Gastroesophageal sphincter (tissue), 3 donors: ENCODE measurements around the gene KCNMB1.

Experiments used
- CTCF ChIP-seq, 4 experiments: fragments of 200-600 bp in 2 of 4; fragments of 450-650 bp in 2 of 4; sonication (generic) in 1 of 4; IDR thresholded peaks; one replicate each; pipeline ENCODE4 v1.5.1; 2017 to 2019; ENCODE audit warnings: antibody characterized with exemption in 4 of 4, mild to moderate bottlenecking in 2 of 4, moderate library complexity in 2 of 4
- POLR2A ChIP-seq, 2 donors: fragments of 450-650 bp; IDR thresholded peaks; one replicate each; pipeline ENCODE4 v1.6.1; 2017; ENCODE audit warnings: antibody characterized with exemption in 2 of 2, mild to moderate bottlenecking in 2 of 2, moderate library complexity in 1 of 2
- POLR2AphosphoS5 ChIP-seq: sonication (generic); formaldehyde crosslinking; IDR thresholded peaks from one replicate; pipeline ENCODE4 v1.6.1; 2017; ENCODE audit warnings: antibody characterized with exemption

- TF ChIP-seq CTCF (IDR thresholded peaks at IDR 0.05) (peak in 3 of 4 experiments; percentile 91 to 99 (median 94)), POLR2AphosphoS5 (no peak), POLR2A (IDR thresholded peaks at IDR 0.05) (no peak)
Observed at GRCh38 chr5:170434966-170435605, 45.9 kb upstream of the KCNMB1 start.
